Right lobe of liver (tissue), 6 donors: Measurements from ENCODE around the gene RANBP3. TPM values are rescaled to one million over a fixed set of nuclear protein-coding genes. Genes with fewer than 3 reads are reported as not detected.
A peak's percentile ranks its signal among the peaks of the same experiment; 100 is the strongest.

Experiments used
- ATAC-seq, 4 donors: fragments of 200-7000 bp; cut with Tn5 transposase; one replicate each; pipeline ENCODE4 v1.9.1; 2020; ENCODE audit warnings: mild to moderate bottlenecking in 4 of 4, moderate library complexity in 4 of 4
- DNase-seq, 3 donors: peaks; one replicate each; pipeline ENCODE4 v3.0.0-alpha.2; 2020
- H3K27ac ChIP-seq, 3 donors: fragments of 200-600 bp; one replicate each; pipeline ENCODE4 v1.8.0; 2022
- H3K27me3 ChIP-seq, 2 donors: fragments of 200-600 bp; one replicate each; pipeline ENCODE4 v1.8.0; 2022
- H3K36me3 ChIP-seq, 4 donors: fragments of 200-600 bp; sonication (generic) in 1 of 4; one replicate each; pipeline versions ENCODE4 v1.5.1 to v1.8.0; 2017 to 2022; ENCODE audit warnings: control low read depth in 1 of 4
- H3K4me1 ChIP-seq, 4 donors: fragments of 200-600 bp; sonication (generic) in 1 of 4; one replicate each; pipeline versions ENCODE4 v1.5.1 to v1.8.0; 2017 to 2022; ENCODE audit warnings: control low read depth in 1 of 4
- H3K4me3 ChIP-seq, 3 donors: fragments of 200-600 bp; one replicate each; pipeline ENCODE4 v1.8.0; 2022
- H3K9me3 ChIP-seq, 4 donors: fragments of 200-600 bp; sonication (generic) in 1 of 4; one replicate each; pipeline versions ENCODE4 v1.5.1 to v1.8.0; 2017 to 2022; ENCODE audit warnings: control low read depth in 1 of 4
- CTCF ChIP-seq, 4 donors: fragments of 200-600 bp in 3 of 4; fragments of 450-650 bp in 1 of 4; IDR thresholded peaks; one replicate each; pipeline versions ENCODE4 v1.5.1 to v1.8.0; 2016 to 2022; ENCODE audit warnings: antibody characterized with exemption in 4 of 4, mild to moderate bottlenecking in 2 of 4
- POLR2A ChIP-seq: fragments of 450-650 bp; IDR thresholded peaks from one replicate; pipeline ENCODE4 v1.6.1; 2017; ENCODE audit warnings: antibody characterized with exemption, mild to moderate bottlenecking
- WGBS: methylation state at CpG from one replicate; pipeline ENCODE4 v1.1.6; 2018; ENCODE audit warnings: low coverage, low lambda C conversion rate; ENCODE audit not compliant: insufficient coverage; ENCODE audit errors: missing lambda C conversion rate; 5-methylcytosine and 5-hydroxymethylcytosine counted together
- intact Hi-C, 2 donors: fragments of 100-400 bp; cut with DNase I; formaldehyde crosslinking; loops; one replicate each; pipeline versions ENCODE4 v1.11.2 to v1.14.1; 2022
- total RNA-seq, 6 experiments: library from RNA; depleted of rRNA in 2 of 6; stranded (reverse); fragments of >200 nt in 2 of 6; fragmentation: NEBNext Ultra II Directional in 3 of 6; extraction: Animal tissue kit (Norgen Biotek cat#: 25700) in 3 of 6; gene quantifications; one replicate each; pipeline versions ENCODE4 v1.1.0 to v1.2.4, GENCODE V29; 2016 to 2023
- donor health status: DM: no; HTN: yes; CAD: no.
- donor health status: DM: no; HTN: no; CAD: no.
- donor health status: DM: no; HTN: no; CAD: no.
- donor health status: DM: no; HTN: yes; CAD: no.
- donor health status: DM: no; HTN: yes; CAD: no.

The RANBP3 gene
- total RNA-seq, 6 experiments from 2014 or later = 21.7 to 49.5 (median 24.5) TPM

GRCh38 chr19:5892772-5893275, 85.1 kb downstream of the RANBP3 start:
- Histone ChIP-seq H3K4me1 (peaks cover 0 to 8% (median 2%) of the 10 kb centered on the region in 4 donors), H3K27me3 (no peaks in the 10 kb centered on the region), H3K4me3 (no peak overlapping the region), H3K36me3 (peaks cover 0 to 14% (median 3%) of the 10 kb centered on the region in 4 donors), H3K9me3 (no peaks in the 10 kb centered on the region), H3K27ac (no peak overlapping the region)
- peak in 1 of 4 donors; percentile 11 for ATAC-seq
- no peak for TF ChIP-seq POLR2A
- no peak for TF ChIP-seq CTCF (IDR thresholded peaks at IDR 0.05)
- intact Hi-C loops = loop anchor here (5.0 kb wide), 2 partner anchors 81 to 86 kb away; partner anchors contain the start of gene NRTN (in 1 of the 2)
- 40% methylated on average over 1 of the region's 15 CpGs for WGBS
- no peak for DNase-seq

- intact Hi-C loops = loop anchor here (5.0 kb wide), 2 partner anchors 80 to 85 kb away; partner anchors contain the start of gene NRTN (in 1 of the 2)
- Histone ChIP-seq H3K27ac (no peak overlapping the region), H3K36me3 (peaks cover 0 to 14% (median 3%) of the 10 kb centered on the region in 4 donors), H3K4me3 (no peak overlapping the region), H3K4me1 (peaks cover 0 to 8% (median 2%) of the 10 kb centered on the region in 4 donors), H3K27me3 (no peaks in the 10 kb centered on the region), H3K9me3 (no peaks in the 10 kb centered on the region)
- DNase-seq (peak in 1 of 3 donors; percentile 57), ATAC-seq (peak; percentile 78 to 89 (median 84))
- 9% methylated on average over 10 of the region's 48 CpGs for WGBS
- TF ChIP-seq POLR2A (no peak), CTCF (IDR thresholded peaks at IDR 0.05) (peak; percentile 76 to 88 (median 83))
These were observed 85.8 kb downstream of the RANBP3 start for GRCh38 chr19:5891938-5892771.

- H3K4me3 ChIP-seq = no peak overlapping the region
- TF ChIP-seq POLR2A (no peak), CTCF (IDR thresholded peaks at IDR 0.05) (no peak)
- H3K27me3 ChIP-seq = no peaks in the 10 kb centered on the region
- ATAC-seq (no peak), DNase-seq (no peak)
- no CpG with 5 or more reads among the region's 4 CpGs for WGBS
- no peaks in the 10 kb centered on the region for H3K9me3 ChIP-seq
- intact Hi-C loops = loop anchor here (5.0 kb wide), 2 partner anchors 79 to 84 kb away; partner anchors contain the start of gene NRTN (in 1 of the 2)
- no peak overlapping the region for H3K27ac ChIP-seq
- H3K36me3 ChIP-seq = peaks cover 0 to 12% (median 3%) of the 10 kb centered on the region in 4 donors
- peaks cover 0 to 8% (median 2%) of the 10 kb centered on the region in 4 donors for H3K4me1 ChIP-seq
These were observed 86.4 kb downstream of the RANBP3 start for GRCh38 chr19:5891572-5891937.

- WGBS = 78% methylated on average over 4 of the region's 10 CpGs
- no peak for DNase-seq
- no peaks in the 10 kb centered on the region for H3K27me3 ChIP-seq
- intact Hi-C loops = loop anchor here (5.0 kb wide), 2 partner anchors 78 to 83 kb away; partner anchors contain the start of gene NRTN (in 1 of the 2)
- H3K36me3 ChIP-seq = no peaks in the 10 kb centered on the region
- TF ChIP-seq POLR2A = no peak
- no peak for TF ChIP-seq CTCF (IDR thresholded peaks at IDR 0.05)
- H3K27ac ChIP-seq = no peak overlapping the region
- H3K4me3 ChIP-seq = no peak overlapping the region
- H3K4me1 ChIP-seq = peaks cover 0 to 8% (median 2%) of the 10 kb centered on the region in 4 donors
- no peak for ATAC-seq
- no peaks in the 10 kb centered on the region for H3K9me3 ChIP-seq
These were observed 87.8 kb downstream of the RANBP3 start for GRCh38 chr19:5890099-5890498.
